Iris pigment epithelial cell (primary cell): ENCODE data around the gene C1orf167.

ENCODE experiments used
- DNase-seq: peaks from one replicate; pipeline ENCODE4 v3.0.0-alpha.2; 2011; ENCODE audit warnings: low read depth

C1orf167 gene

DNA sequence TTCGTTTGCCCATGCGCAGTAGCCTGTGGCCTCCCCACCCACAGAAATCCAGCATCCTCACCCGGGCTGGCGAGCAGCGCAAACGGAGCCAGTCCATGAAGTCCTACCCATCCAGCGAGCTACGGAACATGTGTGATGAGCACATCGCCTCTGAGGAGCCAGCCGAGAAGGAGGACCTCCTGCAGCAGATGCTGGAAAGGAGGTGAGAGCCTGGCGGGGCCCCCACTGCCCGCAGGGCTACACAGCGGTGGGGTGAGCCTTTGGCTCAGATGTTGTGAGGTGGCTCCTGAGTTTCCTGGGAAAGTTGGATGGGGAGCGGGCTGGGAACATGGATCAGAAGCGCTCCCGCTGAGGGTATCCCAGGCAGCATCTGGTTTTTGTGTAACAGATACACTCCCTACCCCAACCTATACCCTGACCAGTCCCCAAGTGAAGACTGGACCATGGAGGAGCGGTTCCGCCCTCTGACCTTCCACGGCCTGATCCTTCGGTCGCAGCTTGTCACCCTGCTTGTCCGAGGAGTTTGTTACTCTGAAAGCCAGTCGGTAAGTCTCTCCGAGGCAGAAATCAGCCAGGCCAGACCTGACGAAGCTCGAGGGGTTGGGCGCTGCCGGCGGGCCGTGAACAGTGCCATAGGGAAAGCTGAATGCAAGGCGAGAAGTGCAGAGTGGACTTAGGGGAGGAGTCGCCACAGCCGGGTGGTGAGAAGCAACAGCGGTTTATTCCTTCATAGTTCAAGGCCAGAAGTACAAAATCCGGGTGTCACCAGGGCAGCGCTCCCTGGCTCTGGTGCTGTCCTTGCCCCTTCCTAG, 75.2 kb downstream of the C1orf167 start:
- DNase-seq: no peak

DNA sequence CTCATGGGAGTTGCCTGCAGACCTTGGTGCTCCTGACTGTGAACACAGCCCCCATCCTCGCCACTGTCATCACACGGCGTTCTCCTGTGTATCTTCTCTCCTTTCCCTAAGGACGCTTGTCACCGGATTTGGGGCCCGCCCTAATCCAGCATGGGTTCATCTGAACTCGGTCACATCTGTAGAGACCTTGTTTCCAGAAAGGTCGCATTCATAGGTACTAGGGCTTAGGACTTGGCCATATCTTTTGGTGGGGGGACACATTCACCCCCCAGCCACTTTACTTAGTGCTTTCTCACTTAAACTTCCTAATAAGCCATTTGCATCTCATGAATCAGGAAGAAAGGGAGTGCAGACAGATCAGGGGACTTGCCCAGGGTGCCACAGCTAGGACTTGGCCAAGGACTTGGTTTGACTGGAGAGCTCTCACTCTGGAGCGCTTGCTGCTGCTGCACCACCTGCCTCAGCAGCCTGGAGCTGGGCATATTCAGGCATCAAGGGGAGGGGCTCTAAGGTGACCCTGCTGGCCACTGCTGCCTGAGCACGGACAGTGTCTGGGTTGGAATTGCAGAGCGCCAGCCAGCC, 75.9 kb downstream of the C1orf167 start:
- no peak for DNase-seq

DNA sequence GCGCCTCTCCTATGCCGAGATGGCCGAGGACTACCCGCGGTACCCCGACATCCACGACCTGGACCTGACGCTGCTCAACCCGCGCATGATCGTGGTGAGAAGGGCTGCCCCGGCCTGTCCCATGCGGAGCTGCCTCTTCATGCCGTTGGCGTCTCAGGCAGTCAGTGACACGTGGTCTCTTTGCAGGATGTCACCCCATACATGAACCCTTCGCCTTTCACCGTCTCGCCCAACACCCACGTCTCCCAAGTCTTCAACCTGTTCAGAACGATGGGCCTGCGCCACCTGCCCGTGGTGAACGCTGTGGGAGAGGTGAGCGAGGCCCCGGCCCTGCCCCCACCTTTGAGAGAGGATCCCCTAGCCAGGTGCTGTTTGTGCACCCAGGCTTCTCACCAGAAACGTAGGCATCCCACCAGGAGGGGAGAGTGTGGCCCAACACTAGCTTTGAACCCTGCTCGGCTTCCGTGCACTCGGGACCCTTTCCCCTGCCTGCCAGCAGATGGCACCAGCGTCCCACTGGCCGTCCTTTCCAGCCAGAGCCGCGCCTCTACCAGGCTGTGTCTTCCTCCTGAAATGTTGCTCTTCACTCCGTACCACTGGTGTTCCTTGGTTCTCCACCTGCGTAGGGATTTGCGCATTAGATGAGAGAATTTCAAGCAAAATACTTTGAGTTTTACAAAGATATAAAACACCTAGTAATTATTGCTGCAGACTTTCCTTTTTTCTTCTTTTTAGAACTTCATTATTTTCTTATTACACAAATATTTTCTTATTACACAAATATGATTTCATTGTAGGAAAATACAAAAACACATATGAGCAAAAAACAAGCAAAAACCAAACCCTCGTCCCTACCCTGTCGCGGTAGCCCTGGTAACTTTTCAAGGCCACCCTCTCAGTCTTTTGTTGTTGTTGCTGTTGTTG, 76.6 kb downstream of the C1orf167 start:
- DNase-seq: peak; percentile 50
